ENCODE measurements around the gene ABHD8. TPM values are rescaled to one million over a fixed set of nuclear protein-coding genes. Genes with fewer than 3 reads are reported as not detected.
A peak's percentile ranks its signal among the peaks of the same experiment; 100 is the strongest.

Gene ABHD8
- total and polyA plus RNA-seq, 2 of the 13 experiments (the other 11 are each of a cell fraction or from before 2014, with no cell fraction given), result 6.3 to 7.2 TPM

GRCh38 chr19:17346109-17346671, 43.0 kb upstream of the ABHD8 start:
- no peak overlapping the region for H3K4me3 ChIP-seq (replicated peaks in 1 of 3; ENCODE audit: insufficient read depth in 1 of 3, low read depth in 2 of 3, low read length in 3 of 3)
- no TSS peak for BruUV-seq (replicated peaks)
- in situ Hi-C loops (cut with HindIII; ENCODE audit: extremely low pct_ligation_motif_present, low pct_unique_long_range_greater_than_20kb) (loop anchor here (5.0 kb wide), 1 partner anchor 41 kb away; no protein-coding TSS in a partner anchor), intact Hi-C loops (cut with micrococcal nuclease; ENCODE audit: unreplicated experiment) (loop anchor here (1.0 to 10.0 kb wide), 3 partner anchors 40 to 119 kb away; partner anchors contain the start of gene NXNL1)
- ChIA-PET CTCF (ENCODE audit: low intra/inter-chr PET ratio, low total read pairs) (interaction anchor here (1.0 to 4.2 kb wide), 4 partner anchors 37 to 102 kb away, joined by 3 to 49 read pairs (median 6); partner anchors contain the start of gene TMEM221), POLR2A (interaction anchor here (1.0 kb wide), 1 partner anchor 37 kb away, joined by 3 read pairs; no protein-coding TSS in a partner anchor)
- H3K79me2 ChIP-seq (ENCODE audit: insufficient read depth, low read length), result no peaks in the 10 kb centered on the region
- no peaks in the 10 kb centered on the region for H4K20me1 ChIP-seq (ENCODE audit: insufficient read depth, low read length)
- H3K9me3 ChIP-seq (ENCODE audit: low read length), result no peaks in the 10 kb centered on the region
- peak overlapping the region; percentile 14; the same call in 1 of the 2 replicates for H3K4me2 ChIP-seq (ENCODE audit: low read depth, low read length)
- H3K27me3 ChIP-seq (ENCODE audit: control insufficient read depth in 1 of 2, insufficient read depth in 2 of 2, low read length in 2 of 2), result peaks cover 1 to 13% of the 10 kb centered on the region in 2 experiments; a peak in 3 of 5 replicates
- H2AFZ ChIP-seq (ENCODE audit: low read length), result no peak overlapping the region
- 20% methylated on average over 19 of the region's 24 CpGs for WGBS (ENCODE audit: low lambda C conversion rate)
- H3K9ac ChIP-seq (ENCODE audit: insufficient read depth, low read depth, low read length), result no peak overlapping the region
- no peak overlapping the region for H3K27ac ChIP-seq (ENCODE audit: extremely low read length, insufficient read depth, low read length)
- FAIRE-seq (peak; percentile 79), ATAC-seq (peak; percentile 90), DNase-seq (ENCODE audit: low spot score) (peak; percentile 39)
- H3K4me1 ChIP-seq (ENCODE audit: insufficient read depth, low read length), result peaks cover 32% of the 10 kb centered on the region
- H3K36me3 ChIP-seq (replicated peaks in 1 of 2; ENCODE audit: control insufficient read depth in 1 of 2, insufficient read depth in 2 of 2, low read length in 2 of 2), result 0 out of 5 replicates have a peak, but pooled peaks cover 0 to 5% of the 10 kb centered on the region in 2 experiments
- TF ChIP-seq ZNF644 (CRISPR knock-in tag; IDR thresholded peaks at IDR 0.05; ENCODE audit: low read depth) (no peak), ZNF781 (CRISPR knock-in tag; IDR thresholded peaks at IDR 0.05; ENCODE audit: borderline replicate concordance, not compliant biosample characterization) (no peak), HMGA1 (CRISPR knock-in tag; conservative IDR thresholded peaks at IDR 0.05) (no peak), ZNF850 (CRISPR knock-in tag; conservative IDR thresholded peaks at IDR 0.05) (no peak), SALL2 (CRISPR knock-in tag; IDR thresholded peaks at IDR 0.05) (no peak), RBAK (CRISPR knock-in tag; IDR thresholded peaks at IDR 0.05) (no peak), ZNF367 (CRISPR knock-in tag; IDR thresholded peaks at IDR 0.05; ENCODE audit: borderline replicate concordance) (no peak), RBM22 (optimal IDR thresholded peaks at IDR 0.05; ENCODE audit: low read length) (no peak), JUN (CRISPR knock-in tag; IDR thresholded peaks at IDR 0.05) (no peak), ZNF333 (CRISPR knock-in tag; IDR thresholded peaks at IDR 0.05; ENCODE audit: borderline replicate concordance) (no peak)
- TF ChIP-seq, protein P1, sequence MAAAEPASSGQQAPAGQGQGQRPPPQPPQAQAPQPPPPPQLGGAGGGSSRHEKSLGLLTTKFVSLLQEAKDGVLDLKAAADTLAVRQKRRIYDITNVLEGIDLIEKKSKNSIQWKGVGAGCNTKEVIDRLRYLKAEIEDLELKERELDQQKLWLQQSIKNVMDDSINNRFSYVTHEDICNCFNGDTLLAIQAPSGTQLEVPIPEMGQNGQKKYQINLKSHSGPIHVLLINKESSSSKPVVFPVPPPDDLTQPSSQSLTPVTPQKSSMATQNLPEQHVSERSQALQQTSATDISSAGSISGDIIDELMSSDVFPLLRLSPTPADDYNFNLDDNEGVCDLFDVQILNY (CRISPR knock-in tag; conservative IDR thresholded peaks at IDR 0.05), result no peak
- TF ChIP-seq, protein P2, sequence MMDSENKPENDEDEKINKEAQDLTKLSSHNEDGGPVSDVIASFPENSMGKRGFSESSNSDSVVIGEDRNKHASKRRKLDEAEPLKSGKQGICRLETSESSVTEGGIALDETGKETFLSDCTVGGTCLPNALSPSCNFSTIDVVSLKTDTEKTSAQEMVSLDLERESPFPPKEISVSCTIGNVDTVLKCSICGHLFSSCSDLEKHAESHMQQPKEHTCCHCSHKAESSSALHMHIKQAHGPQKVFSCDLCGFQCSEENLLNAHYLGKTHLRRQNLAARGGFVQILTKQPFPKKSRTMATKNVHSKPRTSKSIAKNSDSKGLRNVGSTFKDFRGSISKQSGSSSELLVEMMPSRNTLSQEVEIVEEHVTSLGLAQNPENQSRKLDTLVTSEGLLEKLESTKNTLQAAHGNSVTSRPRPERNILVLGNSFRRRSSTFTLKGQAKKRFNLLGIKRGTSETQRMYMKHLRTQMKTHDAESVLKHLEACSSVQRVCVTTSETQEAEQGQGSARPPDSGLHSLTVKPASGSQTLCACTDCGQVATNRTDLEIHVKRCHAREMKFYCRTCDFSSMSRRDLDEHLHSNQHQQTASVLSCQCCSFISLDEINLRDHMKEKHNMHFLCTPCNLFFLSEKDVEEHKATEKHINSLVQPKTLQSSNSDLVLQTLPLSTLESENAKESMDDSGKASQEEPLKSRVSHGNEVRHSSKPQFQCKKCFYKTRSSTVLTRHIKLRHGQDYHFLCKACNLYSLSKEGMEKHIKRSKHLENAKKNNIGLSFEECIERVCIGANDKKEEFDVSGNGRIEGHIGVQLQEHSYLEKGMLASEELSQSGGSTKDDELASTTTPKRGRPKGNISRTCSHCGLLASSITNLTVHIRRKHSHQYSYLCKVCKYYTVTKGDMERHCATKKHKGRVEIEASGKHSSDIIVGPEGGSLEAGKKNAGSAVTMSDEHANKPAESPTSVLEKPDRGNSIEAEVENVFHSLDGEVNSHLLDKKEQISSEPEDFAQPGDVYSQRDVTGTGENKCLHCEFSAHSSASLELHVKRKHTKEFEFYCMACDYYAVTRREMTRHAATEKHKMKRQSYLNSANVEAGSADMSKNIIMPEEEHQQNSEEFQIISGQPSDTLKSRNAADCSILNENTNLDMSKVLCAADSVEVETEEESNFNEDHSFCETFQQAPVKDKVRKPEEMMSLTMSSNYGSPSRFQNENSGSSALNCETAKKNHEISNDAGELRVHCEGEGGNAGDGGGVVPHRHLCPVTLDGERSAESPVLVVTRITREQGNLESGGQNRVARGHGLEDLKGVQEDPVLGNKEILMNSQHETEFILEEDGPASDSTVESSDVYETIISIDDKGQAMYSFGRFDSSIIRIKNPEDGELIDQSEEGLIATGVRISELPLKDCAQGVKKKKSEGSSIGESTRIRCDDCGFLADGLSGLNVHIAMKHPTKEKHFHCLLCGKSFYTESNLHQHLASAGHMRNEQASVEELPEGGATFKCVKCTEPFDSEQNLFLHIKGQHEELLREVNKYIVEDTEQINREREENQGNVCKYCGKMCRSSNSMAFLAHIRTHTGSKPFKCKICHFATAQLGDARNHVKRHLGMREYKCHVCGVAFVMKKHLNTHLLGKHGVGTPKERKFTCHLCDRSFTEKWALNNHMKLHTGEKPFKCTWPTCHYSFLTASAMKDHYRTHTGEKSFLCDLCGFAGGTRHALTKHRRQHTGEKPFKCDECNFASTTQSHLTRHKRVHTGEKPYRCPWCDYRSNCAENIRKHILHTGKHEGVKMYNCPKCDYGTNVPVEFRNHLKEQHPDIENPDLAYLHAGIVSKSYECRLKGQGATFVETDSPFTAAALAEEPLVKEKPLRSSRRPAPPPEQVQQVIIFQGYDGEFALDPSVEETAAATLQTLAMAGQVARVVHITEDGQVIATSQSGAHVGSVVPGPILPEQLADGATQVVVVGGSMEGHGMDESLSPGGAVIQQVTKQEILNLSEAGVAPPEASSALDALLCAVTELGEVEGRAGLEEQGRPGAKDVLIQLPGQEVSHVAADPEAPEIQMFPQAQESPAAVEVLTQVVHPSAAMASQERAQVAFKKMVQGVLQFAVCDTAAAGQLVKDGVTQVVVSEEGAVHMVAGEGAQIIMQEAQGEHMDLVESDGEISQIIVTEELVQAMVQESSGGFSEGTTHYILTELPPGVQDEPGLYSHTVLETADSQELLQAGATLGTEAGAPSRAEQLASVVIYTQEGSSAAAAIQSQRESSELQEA (CRISPR knock-in tag; IDR thresholded peaks at IDR 0.05; ENCODE audit: not compliant biosample characterization), result no peak
